Measurements from ENCODE around the gene GRIP2.
A peak's percentile ranks its signal among the peaks of the same experiment; 100 is the strongest.
"Not testable (repeated sequence)": the region's sequence is repeated elsewhere in the genome, so short reads cannot be mapped to it uniquely, and the experiment has no call there.

The GRIP2 gene

GRCh38 chr3:14519406-14519805 lies 20.7 kb downstream of the GRIP2 start:
- H3K4me3 Mint-ChIP-seq = no peak overlapping the region
- DNase-seq = no peak
- TF ChIP-seq, protein P1, sequence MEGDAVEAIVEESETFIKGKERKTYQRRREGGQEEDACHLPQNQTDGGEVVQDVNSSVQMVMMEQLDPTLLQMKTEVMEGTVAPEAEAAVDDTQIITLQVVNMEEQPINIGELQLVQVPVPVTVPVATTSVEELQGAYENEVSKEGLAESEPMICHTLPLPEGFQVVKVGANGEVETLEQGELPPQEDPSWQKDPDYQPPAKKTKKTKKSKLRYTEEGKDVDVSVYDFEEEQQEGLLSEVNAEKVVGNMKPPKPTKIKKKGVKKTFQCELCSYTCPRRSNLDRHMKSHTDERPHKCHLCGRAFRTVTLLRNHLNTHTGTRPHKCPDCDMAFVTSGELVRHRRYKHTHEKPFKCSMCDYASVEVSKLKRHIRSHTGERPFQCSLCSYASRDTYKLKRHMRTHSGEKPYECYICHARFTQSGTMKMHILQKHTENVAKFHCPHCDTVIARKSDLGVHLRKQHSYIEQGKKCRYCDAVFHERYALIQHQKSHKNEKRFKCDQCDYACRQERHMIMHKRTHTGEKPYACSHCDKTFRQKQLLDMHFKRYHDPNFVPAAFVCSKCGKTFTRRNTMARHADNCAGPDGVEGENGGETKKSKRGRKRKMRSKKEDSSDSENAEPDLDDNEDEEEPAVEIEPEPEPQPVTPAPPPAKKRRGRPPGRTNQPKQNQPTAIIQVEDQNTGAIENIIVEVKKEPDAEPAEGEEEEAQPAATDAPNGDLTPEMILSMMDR (IDR thresholded peaks at IDR 0.05) = no peak
- H3K36me3 Mint-ChIP-seq (ENCODE audit: low read depth) = no peaks in the 10 kb centered on the region
- H3K4me1 Mint-ChIP-seq = peaks cover 22% of the 10 kb centered on the region
- no peaks in the 10 kb centered on the region for H3K9me3 Mint-ChIP-seq
- H3K27me3 Mint-ChIP-seq (ENCODE audit: low read depth, poor library complexity) = no peaks in the 10 kb centered on the region
- peak overlapping the region; percentile 65 for H3K27ac Mint-ChIP-seq

DNA sequence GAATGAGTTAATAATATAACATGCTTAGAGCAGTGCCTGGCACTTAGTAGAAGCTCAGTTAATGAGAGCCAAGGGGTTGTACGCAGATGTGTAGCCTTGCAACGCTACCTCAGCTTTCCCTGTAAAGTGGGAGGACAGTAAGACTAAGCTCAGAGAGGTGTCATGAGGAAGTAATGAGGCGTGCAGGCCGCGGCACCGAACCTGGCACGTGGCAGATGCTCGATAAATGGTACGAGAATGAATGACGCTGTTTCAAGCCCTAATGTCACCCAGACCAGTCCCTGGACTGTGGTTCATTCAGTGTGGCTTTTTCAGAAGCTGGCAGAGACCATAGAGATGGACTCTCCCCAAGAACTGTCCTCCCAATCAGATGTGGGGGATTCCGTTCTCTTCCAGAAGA lies 21.2 kb downstream of the GRIP2 start:
- Mint-ChIP-seq H3K4me1 (peaks cover 22% of the 10 kb centered on the region), H3K9me3 (no peaks in the 10 kb centered on the region), H3K27me3 (ENCODE audit: low read depth, poor library complexity) (no peaks in the 10 kb centered on the region), H3K36me3 (ENCODE audit: low read depth) (no peaks in the 10 kb centered on the region), H3K27ac (no peak overlapping the region), H3K4me3 (no peak overlapping the region)
- TF ChIP-seq, protein P1 (IDR thresholded peaks at IDR 0.05) = no peak
- DNase-seq = no peak

- no peaks in the 10 kb centered on the region for H3K9me3 Mint-ChIP-seq
- H3K36me3 Mint-ChIP-seq (ENCODE audit: low read depth) = no peaks in the 10 kb centered on the region
- H3K27me3 Mint-ChIP-seq (ENCODE audit: low read depth, poor library complexity) = no peaks in the 10 kb centered on the region
- TF ChIP-seq, protein P1 (IDR thresholded peaks at IDR 0.05) = no peak
- no peak overlapping the region for H3K27ac Mint-ChIP-seq
- no peak for DNase-seq
- no peak overlapping the region for H3K4me3 Mint-ChIP-seq
- peaks cover 19% of the 10 kb centered on the region for H3K4me1 Mint-ChIP-seq
Measured at GRCh38 chr3:14518432-14518802, 21.7 kb downstream of the GRIP2 start.

GRCh38 chr3:14517601-14518431 lies 22.3 kb downstream of the GRIP2 start:
- Mint-ChIP-seq H3K27ac (no peak overlapping the region), H3K9me3 (no peaks in the 10 kb centered on the region), H3K36me3 (ENCODE audit: low read depth) (no peaks in the 10 kb centered on the region), H3K27me3 (ENCODE audit: low read depth, poor library complexity) (no peaks in the 10 kb centered on the region), H3K4me3 (no peak overlapping the region), H3K4me1 (peaks cover 14% of the 10 kb centered on the region)
- no peak for DNase-seq
- TF ChIP-seq, protein P1 (IDR thresholded peaks at IDR 0.05) = no peak

- TF ChIP-seq, protein P1 (IDR thresholded peaks at IDR 0.05) = no peak
- H3K36me3 Mint-ChIP-seq (ENCODE audit: low read depth) = no peaks in the 10 kb centered on the region
- H3K9me3 Mint-ChIP-seq = no peaks in the 10 kb centered on the region
- H3K27ac Mint-ChIP-seq = no peak overlapping the region
- H3K27me3 Mint-ChIP-seq (ENCODE audit: low read depth, poor library complexity) = peaks cover 2% of the 10 kb centered on the region
- H3K4me3 Mint-ChIP-seq = no peak overlapping the region
- no peak for DNase-seq
- H3K4me1 Mint-ChIP-seq = peaks cover 17% of the 10 kb centered on the region
Measured at GRCh38 chr3:14516738-14517345, 23.3 kb downstream of the GRIP2 start.

- H3K9me3 Mint-ChIP-seq; H3K4me3 Mint-ChIP-seq; H3K27ac Mint-ChIP-seq; DNase-seq; H3K27me3 Mint-ChIP-seq (ENCODE audit: low read depth, poor library complexity); H3K36me3 Mint-ChIP-seq (ENCODE audit: low read depth): not testable (repeated sequence)
- peaks cover 14% of the 10 kb centered on the region for H3K4me1 Mint-ChIP-seq
Measured at GRCh38 chr3:14515526-14515925, 24.6 kb downstream of the GRIP2 start.
